T-helper 17 cell (primary cell): ENCODE data around the gene PROSER2. TPM values are rescaled to one million over a fixed set of nuclear protein-coding genes. Genes with fewer than 3 reads are reported as not detected.

Source experiments
- ATAC-seq: fragments of 150-1000 bp; cut with Tn5 transposase; 2 replicates; pipeline ENCODE4 v1.10.0; 2021; ENCODE audit warnings: mild to moderate bottlenecking, moderate library complexity
- DNase-seq, 3 donors: peaks; one replicate each; pipeline versions ENCODE4 v3.0.0 to v3.0.0-alpha.2; 2020 to 2021
- H3K9me3 ChIP-seq: one replicate; pipeline ENCODE4 v1.7.0; 2013; ENCODE audit warnings: low read length, mild to moderate bottlenecking; ENCODE audit not compliant: control insufficient read depth, poor library complexity, severe bottlenecking
- H3K27ac Mint-ChIP-seq: one replicate; pipeline ENCODE4 v1.8.0; 2022; ENCODE audit warnings: mild to moderate bottlenecking, moderate library complexity, mixed read lengths
- H3K27me3 Mint-ChIP-seq: one replicate; pipeline ENCODE4 v1.8.0; 2022; ENCODE audit warnings: mixed read lengths
- H3K36me3 Mint-ChIP-seq: one replicate; pipeline ENCODE4 v1.8.0; 2022; ENCODE audit warnings: low read depth, mixed read lengths
- H3K4me1 Mint-ChIP-seq: one replicate; pipeline ENCODE4 v1.8.0; 2022; ENCODE audit warnings: mild to moderate bottlenecking, mixed read lengths
- H3K4me3 Mint-ChIP-seq: one replicate; pipeline ENCODE4 v1.8.0; 2022; ENCODE audit warnings: mild to moderate bottlenecking, moderate library complexity, mixed read lengths
- total RNA-seq, 4 donors: library from RNA in 2 of 4; stranded (reverse) in 2 of 4; gene quantifications; one replicate each; pipeline ENCODE4 v1.2.3 and lab custom pipeline; 2022 to 2026

PROSER2 gene
- total RNA-seq, 2 donors from 2014 or later: 3.2 to 5.1 TPM

- H3K4me3 Mint-ChIP-seq: no peak overlapping the region
- ATAC-seq: no peak
- H3K4me1 Mint-ChIP-seq: no peaks in the 10 kb centered on the region
- peaks cover 2% of the 10 kb centered on the region for H3K36me3 Mint-ChIP-seq
- no peaks in the 10 kb centered on the region for H3K9me3 ChIP-seq
- DNase-seq: no peak
- peak overlapping the region; percentile 47 for H3K27ac Mint-ChIP-seq
- peaks cover 9% of the 10 kb centered on the region for H3K27me3 Mint-ChIP-seq
Measured at GRCh38 chr10:11908991-11909390, 85.8 kb downstream of the PROSER2 start.

- peaks cover 2% of the 10 kb centered on the region for H3K36me3 Mint-ChIP-seq
- H3K27ac Mint-ChIP-seq: no peak overlapping the region
- H3K9me3 ChIP-seq: no peaks in the 10 kb centered on the region
- DNase-seq (no peak), ATAC-seq (no peak)
- no peaks in the 10 kb centered on the region for H3K4me1 Mint-ChIP-seq
- H3K4me3 Mint-ChIP-seq: no peak overlapping the region
- peaks cover 9% of the 10 kb centered on the region for H3K27me3 Mint-ChIP-seq
Measured at GRCh38 chr10:11909618-11910017, 86.5 kb downstream of the PROSER2 start.

- Mint-ChIP-seq H3K4me1 (no peaks in the 10 kb centered on the region), H3K36me3 (peaks cover 2% of the 10 kb centered on the region), H3K27ac (no peak overlapping the region), H3K27me3 (peaks cover 9% of the 10 kb centered on the region), H3K4me3 (no peak overlapping the region)
- DNase-seq (no peak), ATAC-seq (no peak)
- H3K9me3 ChIP-seq: no peaks in the 10 kb centered on the region
Measured at GRCh38 chr10:11910102-11910501, 86.9 kb downstream of the PROSER2 start.

GRCh38 chr10:11913079-11913641 is 90.0 kb downstream of the PROSER2 start:
- no peak for DNase-seq
- no peak overlapping the region for H3K4me3 Mint-ChIP-seq
- H3K9me3 ChIP-seq: no peaks in the 10 kb centered on the region
- H3K27me3 Mint-ChIP-seq: peaks cover 9% of the 10 kb centered on the region
- no peaks in the 10 kb centered on the region for H3K4me1 Mint-ChIP-seq
- no peak overlapping the region for H3K27ac Mint-ChIP-seq
- ATAC-seq: no peak
- peaks cover 2% of the 10 kb centered on the region for H3K36me3 Mint-ChIP-seq

- peak overlapping the region; percentile 67 for H3K27ac Mint-ChIP-seq
- peaks cover 5% of the 10 kb centered on the region for H3K36me3 Mint-ChIP-seq
- no peaks in the 10 kb centered on the region for H3K9me3 ChIP-seq
- DNase-seq: no peak
- no peaks in the 10 kb centered on the region for H3K27me3 Mint-ChIP-seq
- no peak for ATAC-seq
- peaks cover 3% of the 10 kb centered on the region for H3K4me1 Mint-ChIP-seq
- H3K4me3 Mint-ChIP-seq: no peak overlapping the region
Measured at GRCh38 chr10:11918384-11918783, 95.2 kb downstream of the PROSER2 start.

DNA sequence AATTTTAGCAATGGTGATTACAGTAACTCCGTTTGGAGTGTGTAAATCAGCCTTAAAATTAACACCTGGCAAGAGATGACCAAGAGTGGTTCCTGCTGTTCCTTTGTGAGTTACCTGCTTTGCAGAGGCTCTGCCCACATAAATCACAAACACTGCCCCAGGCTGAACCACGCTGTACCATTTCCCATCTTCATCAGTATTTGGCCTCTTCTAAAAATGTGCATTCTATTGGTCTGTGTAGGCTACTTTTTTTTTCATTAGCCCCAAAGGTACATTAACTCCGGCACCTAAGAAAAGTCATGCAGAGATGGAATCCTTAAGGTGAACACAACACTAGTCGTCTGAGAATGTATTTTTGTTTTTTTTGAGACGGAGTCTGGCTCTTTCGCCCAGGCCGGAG is 96.1 kb downstream of the PROSER2 start:
- Mint-ChIP-seq H3K27me3 (no peaks in the 10 kb centered on the region), H3K27ac (peak overlapping the region; percentile 67), H3K4me1 (peaks cover 3% of the 10 kb centered on the region), H3K36me3 (peaks cover 5% of the 10 kb centered on the region), H3K4me3 (no peak overlapping the region)
- DNase-seq (no peak), ATAC-seq (no peak)
- H3K9me3 ChIP-seq: no peaks in the 10 kb centered on the region

Other genes starting within 250 kb of the PROSER2 start
- 1 to 10 TPM; 2.5 to 5.6 TPM for gene USP6NL, start 211.7 kb upstream of the PROSER2 start, total RNA-seq
- under 1 TPM in 1 of 2 donors, not detected in 1; 0.72 TPM for gene ECHDC3, start 81.0 kb upstream of the PROSER2 start, total RNA-seq
- 10 to 100 TPM; 21.5 to 24.7 TPM for gene UPF2, start 219.5 kb downstream of the PROSER2 start, total RNA-seq
- 10 to 100 TPM in 1 of 2 donors, 1 to 10 TPM in 1; 8.9 to 10.3 TPM for gene DHTKD1, start 245.6 kb downstream of the PROSER2 start, total RNA-seq